Erythroblast (primary cell): ENCODE data around the gene PLPP7.
A peak's percentile ranks its signal among the peaks of the same experiment; 100 is the strongest.
"Not testable (repeated sequence)": the region's sequence is repeated elsewhere in the genome, so short reads cannot be mapped to it uniquely, and the experiment has no call there.

ENCODE experiments used
- DNase-seq, 2 experiments: peaks; one replicate each; lab custom pipeline; 2025; lab: John Stamatoyannopoulos, UW
- GATA1 ChIP-seq: IDR thresholded peaks from 2 replicates; pipeline ENCODE4 v1.6.1; 2011; ENCODE audit warnings: low read depth, mild to moderate bottlenecking, control low read depth, low read length, moderate library complexity
- POLR2A ChIP-seq: IDR thresholded peaks from 2 replicates; pipeline ENCODE4 v1.6.1; 2011; ENCODE audit warnings: mild to moderate bottlenecking, low read length

Gene PLPP7

GRCh38 chr9:131289301-131290035, at the start of gene PLPP7:
PLPP7 (plus strand) TSS chr9:131289723; CDS start chr9:131289998, 275 bp downstream.
- no peak for TF ChIP-seq POLR2A
- no peak for TF ChIP-seq GATA1
- peak; percentile 17 to 39 for DNase-seq

DNA sequence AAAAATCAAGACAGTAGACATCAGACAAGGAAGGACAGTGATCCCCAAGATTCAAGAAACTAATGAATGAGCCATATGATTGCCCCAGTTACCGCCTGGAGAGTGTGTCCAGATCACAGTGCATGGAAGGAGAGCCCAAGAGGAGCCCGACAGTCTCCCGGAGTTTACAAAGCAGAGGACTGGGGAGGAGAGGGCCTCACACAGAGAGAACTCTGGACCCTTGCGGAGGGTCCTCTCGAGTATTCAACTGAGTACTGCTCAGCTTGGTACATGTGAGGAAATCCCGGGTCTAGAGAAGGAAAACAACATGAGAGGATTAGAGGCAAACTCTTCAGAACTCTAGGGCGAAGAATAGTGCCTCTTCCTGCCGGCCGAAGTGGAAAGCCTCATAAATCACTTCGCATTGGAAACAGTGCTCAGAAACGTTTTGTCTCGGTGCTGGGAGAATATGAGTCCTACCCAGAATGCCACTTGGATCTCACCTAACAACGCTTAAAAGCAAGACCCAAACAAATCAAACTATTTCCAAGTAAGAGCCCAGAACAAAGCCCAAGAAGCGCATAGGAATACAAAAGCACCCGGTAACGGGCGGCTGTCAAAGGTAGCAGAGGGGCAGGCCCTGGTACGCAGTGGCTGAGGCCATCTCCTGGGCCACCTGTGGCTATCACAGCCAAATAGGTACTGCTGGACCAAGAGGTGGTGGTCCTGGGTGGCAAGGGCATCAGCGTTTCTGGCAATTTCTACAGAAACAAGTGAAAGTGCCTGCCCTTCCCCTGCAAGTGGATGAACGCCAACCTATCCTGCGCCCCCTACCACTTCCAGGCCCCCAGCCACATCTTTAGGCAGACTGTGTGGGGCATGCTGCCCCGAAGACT, 49.2 kb upstream of the PLPP7 start:
- DNase-seq = no peak
- TF ChIP-seq POLR2A = no peak
- no peak for TF ChIP-seq GATA1

DNA sequence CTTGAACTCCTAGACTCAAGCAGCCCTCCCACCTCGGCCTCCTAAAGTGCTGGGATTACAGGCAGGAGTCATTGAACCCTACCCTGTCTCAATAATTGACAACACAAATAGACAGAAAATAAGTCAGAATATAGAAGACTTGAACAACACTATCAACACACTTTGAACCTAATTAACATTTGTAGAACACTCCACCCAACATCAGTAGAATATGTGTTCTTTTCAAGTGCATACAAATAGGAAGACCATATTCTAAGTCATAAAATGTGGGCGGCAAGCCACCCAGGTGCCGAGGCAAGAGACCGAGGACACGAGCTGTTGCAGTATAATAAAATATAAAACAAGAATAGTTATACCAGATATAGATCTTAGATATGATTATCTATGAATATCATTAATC, 45.2 kb upstream of the PLPP7 start:
- DNase-seq = not testable (repeated sequence)

GRCh38 chr9:131246618-131247017, 42.9 kb upstream of the PLPP7 start:
- no peak for TF ChIP-seq POLR2A
- no peak for TF ChIP-seq GATA1
- DNase-seq = no peak

- TF ChIP-seq GATA1 (no peak), POLR2A (no peak)
These were observed 37.4 kb upstream of the PLPP7 start for GRCh38 chr9:131252120-131252519.

DNA sequence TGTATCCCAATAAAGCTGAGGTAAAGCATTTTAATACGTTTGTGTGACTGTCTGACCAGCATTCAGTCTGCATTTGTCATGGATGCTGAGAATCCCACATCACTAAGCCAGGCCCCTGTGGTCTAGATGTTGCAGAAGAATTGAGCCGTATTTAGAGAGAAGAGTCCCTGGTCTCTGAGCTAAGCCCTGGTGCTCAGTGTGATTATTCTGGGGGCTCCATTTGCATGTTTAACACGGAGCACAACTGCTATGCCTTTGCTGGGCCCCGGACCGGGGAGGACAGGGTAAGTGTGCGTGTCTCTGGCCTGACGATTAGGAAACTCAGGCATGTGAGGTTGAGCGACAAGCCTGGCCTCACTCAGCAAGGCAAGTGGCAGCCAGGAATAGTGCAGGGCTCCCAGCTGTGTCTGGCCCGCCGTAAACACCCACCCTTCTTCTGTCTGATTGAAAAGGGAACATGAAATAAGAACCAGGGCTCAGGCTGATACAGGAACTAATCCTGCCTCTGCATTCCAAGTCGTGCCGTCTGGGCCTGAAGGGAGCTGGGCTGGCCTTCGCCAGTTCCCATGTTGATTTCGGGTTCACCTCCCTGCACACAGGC, 35.5 kb upstream of the PLPP7 start:
- TF ChIP-seq POLR2A (no peak), GATA1 (no peak)
- DNase-seq = peak; percentile 20 to 38

More at GRCh38 chr9:131252120-131252519, 37.4 kb upstream of the PLPP7 start:
- DNase-seq = no peak

GRCh38 chr9:131254626-131255025, 34.9 kb upstream of the PLPP7 start:
- TF ChIP-seq GATA1 = no peak
- no peak for TF ChIP-seq POLR2A
- DNase-seq = no peak

DNA sequence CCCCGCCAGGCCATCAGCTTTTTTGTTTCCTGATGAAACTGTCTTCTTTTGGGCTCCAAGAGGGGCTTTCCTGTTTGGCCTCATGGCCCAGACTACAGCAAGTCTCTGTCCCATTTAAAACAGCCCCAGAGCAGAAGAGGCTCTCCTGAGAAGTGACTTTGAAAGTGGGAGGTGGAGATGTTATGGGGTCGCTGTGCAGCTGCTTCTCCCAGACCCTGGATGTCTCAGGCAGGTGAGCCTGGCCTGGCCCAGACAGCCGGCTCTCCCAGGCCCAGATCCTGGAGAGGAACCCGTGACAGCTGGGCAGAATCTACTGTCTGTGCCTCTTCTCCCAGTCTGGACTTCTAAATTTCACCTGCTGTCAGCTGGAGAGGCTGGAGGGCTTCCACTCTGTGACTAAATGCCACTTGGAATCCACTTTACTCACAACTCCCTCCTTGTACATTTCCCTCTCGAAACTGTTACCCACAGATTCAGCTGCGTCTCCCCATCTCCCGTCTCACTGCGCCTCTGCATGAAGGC, 33.8 kb upstream of the PLPP7 start:
- TF ChIP-seq POLR2A (no peak), GATA1 (no peak)
- DNase-seq = no peak

DNA sequence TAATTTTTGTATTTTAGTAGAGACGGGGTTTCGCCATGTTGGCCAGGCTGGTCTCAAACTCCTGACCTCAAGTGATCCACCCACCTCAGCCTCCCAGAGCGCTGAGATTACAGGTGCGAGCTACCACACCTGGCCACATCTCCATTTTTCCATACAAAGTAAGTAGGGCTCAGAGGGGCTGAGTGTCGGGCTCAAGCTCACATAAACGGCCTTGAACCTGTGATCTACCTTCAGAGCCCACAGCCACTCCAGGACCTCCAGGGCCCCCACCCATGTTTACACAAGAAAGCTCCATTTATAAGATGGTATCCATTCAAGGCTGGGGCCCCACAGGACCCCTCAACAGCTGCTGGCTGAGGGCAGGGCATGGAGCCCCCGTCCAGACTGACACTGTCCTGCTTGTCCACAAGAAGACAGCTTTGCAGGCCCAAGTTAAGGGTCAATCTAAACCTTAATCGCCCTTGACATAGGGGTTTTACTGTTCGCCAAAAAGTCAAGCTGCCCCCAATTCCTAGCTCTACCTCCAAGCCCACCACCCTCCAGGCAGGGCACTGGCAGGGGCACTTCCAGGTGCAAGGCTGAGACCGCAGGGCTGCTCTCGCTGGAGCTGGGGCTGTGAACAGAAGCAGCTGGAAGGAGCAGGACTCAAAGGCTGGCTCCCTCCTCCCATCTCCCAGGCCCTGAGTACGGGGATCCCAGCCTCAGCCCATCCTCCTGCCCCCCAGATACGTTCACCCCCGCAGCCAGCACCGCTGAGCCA, 32.1 kb upstream of the PLPP7 start:
- no peak for DNase-seq
- TF ChIP-seq POLR2A (no peak), GATA1 (no peak)

DNA sequence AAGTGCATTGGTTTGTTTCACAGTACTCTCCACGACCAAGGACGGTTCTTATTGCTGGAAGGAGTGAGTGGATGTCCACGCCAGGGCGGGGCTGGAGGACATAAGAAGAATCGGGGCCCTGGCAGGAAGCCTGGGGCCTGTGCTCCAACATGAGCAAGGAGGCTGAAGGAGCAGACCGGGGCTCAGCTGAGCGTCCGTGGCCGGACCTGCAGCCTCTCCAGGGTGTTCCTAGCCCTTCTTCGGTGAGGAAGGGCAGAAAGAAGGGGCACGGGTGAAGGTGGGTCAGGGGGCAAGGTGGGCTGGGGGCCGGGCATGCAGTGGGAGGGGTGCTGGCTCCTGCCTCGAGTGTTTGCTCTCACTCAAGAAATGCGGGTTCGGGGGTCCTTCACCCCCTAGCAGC, 31.3 kb upstream of the PLPP7 start:
- no peak for TF ChIP-seq POLR2A
- no peak for TF ChIP-seq GATA1

DNA sequence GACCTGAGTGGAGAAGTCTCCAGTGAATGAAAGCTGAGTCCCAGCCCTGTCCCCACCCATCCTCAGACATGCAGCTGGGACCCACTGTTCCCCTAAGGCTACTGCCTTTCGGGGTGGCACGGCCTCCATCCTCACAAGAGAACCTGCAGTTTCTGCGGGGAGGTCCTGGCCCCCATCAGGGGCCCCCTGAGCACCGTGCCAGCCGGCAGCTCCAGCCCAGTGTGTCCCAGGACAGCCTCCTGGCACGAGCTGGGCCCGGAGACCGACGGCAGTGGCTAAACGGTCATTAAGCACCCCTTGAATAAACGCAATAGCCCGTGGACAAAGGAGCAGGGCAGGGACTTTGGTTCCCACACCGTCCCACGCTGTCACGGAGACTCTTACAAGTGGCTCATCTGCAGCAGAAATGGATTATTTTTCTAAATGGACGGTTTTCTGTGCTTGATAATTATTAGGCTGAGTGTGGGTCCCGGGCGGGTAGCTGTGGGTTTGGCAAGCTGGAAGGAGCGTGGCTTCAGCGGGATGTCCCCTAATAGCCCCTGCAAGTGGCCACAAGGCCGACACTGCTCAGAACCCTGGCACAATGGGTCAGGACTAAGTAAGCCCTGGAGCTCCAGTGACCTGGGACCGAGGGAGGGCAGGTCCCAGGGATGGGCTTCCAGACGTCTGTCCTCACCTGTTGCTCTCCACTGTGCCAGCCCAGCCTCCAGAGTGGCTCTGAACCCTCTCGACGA, 30.7 kb upstream of the PLPP7 start:
- TF ChIP-seq POLR2A = no peak
- TF ChIP-seq GATA1 = no peak
- no peak for DNase-seq

More for the DNA sequence above, 31.3 kb upstream of the PLPP7 start:
- DNase-seq = no peak

GRCh38 chr9:131259432-131259898, 30.1 kb upstream of the PLPP7 start:
- no peak for TF ChIP-seq POLR2A
- TF ChIP-seq GATA1 = no peak
- DNase-seq = no peak
